ENCODE data around the gene SMURF1.

The SMURF1 gene

DNA sequence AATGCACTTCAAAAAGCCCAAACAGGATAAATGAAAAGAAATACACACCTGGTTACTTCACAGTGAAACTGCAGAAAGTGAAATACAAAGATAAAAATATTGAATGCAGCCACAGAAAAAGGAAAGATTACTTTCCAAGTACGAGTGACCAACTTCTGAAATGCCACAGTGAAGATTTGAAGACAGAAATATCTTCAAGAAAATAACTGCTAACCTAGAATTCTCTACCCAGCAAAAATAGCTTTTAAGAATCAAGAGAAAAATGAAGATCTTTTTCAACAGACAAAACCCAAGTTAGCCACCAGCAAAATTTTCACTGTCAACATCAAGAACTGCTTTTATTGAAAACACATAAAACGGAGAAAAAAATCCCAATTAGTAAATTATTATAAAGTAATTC, 46.2 kb downstream of the SMURF1 start:
- DNase-seq (ENCODE audit: low spot score) = no peak

DNA sequence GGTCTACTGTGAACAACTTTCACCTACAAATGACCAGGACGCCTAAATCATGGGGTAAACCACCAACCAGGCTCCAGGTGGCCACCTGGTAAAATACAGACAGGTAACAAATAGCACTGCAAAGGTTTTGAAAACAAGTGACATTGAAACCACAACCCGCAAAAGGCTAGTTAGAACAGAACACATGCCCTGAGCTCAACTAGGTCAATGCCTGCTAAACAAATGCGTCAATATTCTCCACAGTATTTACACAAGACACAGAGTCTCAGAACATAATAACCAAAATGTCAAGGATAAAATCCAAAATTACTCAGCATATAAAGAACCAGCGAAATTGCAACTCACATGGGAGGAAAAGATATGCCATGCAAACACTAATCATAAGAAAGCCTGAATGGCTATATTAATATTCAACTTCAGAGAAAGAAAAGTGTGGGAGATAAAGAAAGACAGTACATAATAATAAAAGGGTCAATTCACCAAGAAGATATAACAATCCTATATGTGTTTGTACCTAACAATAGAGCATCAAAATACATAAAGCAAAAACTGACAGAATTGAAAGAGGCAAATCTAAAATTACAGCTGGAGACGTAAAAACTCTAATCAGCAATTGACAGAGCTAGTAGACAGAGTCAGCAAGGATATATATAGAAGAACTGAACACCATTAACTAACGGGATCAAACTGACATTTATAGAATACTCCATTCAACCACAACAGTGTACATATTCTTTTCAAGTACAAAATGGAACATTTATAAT, 47.6 kb downstream of the SMURF1 start:
- DNase-seq (ENCODE audit: low spot score) = no peak

- no peak for DNase-seq (ENCODE audit: low spot score)
Observed at GRCh38 chr7:99095698-99096097, 48.2 kb downstream of the SMURF1 start.

DNA sequence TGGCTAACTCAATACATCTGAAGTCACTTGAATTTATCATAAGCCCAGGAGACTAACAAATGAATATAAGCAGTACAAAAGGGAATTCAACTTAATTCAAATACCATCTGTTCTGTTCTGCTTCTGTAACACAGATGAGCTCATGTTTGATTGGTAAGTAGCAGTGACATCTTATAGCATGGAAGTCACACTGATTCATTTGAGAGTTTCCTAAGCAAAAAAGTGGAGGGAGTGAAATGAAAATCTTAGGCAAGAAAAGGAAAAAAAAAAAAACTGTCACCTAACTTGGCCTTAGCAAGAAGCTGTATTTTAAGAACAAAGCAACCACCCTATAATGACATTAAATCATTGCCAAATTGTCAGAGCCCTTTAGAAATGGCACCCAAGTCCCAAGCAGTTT, 49.5 kb downstream of the SMURF1 start:
- no peak for DNase-seq (ENCODE audit: low spot score)

DNA sequence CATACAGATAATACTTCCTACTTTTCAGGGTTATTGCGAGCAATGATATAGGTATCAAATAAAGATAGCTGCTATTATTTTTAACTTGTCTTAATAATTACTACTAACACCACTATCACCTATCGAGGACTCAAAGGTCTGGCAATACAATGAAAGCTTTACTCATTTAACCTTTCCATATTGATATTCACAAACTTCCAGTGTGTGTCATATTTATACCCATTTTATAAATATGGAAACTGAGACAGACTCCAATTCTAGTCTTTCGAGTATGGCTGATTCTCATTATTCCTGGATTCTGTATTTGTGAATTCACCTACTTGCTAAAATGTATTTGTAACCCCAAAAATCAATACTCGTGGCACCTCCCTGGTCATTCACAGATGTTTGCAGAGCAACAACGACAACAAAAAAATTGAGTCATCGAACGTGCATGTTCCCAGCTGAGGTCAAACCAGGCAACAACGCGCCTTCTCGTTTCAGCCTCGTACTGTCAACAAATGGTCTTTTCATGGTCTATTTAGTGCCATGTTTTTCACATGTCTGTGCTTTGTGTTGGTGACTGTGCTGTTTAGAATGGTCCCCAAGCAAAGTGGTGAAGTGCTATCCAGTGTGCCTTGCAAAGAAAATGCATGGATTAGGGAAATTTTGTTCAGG, 51.7 kb downstream of the SMURF1 start:
- DNase-seq (ENCODE audit: low spot score) = no peak

- DNase-seq (ENCODE audit: low spot score) = no peak
Observed at GRCh38 chr7:99090771-99091542, 53.0 kb downstream of the SMURF1 start.

GRCh38 chr7:99089914-99090629, 53.8 kb downstream of the SMURF1 start:
- DNase-seq (ENCODE audit: low spot score) = no peak

DNA sequence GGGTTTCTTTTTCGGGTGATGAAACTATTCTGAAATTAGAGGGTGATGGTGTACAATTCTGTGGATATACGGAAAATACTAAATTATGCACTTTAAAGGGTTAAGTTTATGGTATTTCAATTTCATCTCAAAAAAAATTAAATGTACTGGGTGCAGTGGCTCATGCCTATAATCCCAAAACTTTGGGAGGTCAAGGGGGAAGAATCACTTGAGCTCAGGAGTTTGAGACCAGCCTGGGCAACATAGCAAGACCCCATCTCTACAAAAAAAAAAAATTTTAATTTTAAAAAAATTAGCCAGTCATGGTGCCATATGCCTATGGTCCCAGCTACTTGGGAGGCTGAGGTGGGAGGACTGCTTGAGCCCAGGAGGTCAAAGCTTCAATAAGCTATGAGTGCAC, 57.0 kb downstream of the SMURF1 start:
- no peak for DNase-seq (ENCODE audit: low spot score)

DNA sequence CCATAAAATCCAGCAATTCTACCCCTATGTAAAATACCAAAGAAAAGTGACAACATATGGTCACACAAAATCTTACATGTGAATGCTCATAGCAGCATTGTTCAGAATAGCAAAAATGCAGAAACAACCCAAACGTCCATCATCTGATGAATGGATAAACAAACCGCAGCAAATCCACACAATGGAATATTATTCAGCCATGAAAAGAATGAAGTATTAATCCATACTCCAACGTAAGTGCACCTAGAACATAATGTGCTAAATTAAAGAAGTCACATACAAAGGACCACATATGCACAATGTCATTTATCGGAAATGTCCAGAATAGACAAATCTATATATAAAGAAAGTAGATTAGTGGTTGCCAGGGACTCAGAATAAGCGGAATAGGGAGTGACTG, 57.4 kb downstream of the SMURF1 start:
- DNase-seq (ENCODE audit: low spot score) = no peak

DNA sequence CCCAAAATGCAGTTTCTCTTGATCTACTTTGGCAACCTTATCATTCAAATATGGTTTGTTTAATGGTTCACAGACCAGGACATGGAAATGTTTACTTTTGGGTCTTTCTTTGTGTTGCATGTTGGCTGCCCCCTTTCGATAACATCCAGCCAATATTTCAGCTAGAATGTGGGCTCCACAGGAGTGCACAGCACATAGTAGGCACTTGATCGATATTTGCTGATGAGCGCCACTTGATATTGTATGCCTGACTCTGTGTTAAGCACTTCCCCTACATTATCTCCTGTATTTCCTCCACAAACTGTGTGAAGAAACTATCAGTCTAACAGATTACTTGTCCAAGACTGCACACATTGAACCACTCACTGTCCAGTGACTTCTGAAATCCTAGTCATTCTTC, 60.2 kb downstream of the SMURF1 start:
- DNase-seq (ENCODE audit: low spot score) = no peak

GRCh38 chr7:99083068-99083651, 60.7 kb downstream of the SMURF1 start:
- no peak for DNase-seq (ENCODE audit: low spot score)

DNA sequence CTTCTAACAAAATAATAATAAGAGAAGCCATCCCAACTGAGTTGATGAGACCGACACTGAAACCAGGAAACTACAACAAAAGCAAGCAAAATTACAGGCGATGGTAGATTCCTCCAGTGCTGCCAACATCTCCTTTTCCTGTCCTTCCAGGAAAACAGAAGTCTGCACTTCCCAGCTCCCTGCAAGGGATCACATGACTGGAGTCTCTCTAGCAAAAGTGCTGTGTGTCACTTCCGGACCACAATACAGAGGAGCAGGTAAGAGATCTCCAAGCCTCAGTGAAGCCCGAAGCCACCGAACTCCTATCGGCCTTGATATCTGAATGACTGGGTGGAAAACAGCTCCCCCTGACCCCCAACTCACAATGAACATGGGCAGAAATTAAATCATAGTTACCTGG, 63.2 kb downstream of the SMURF1 start:
- no peak for DNase-seq (ENCODE audit: low spot score)

- DNase-seq (ENCODE audit: low spot score) = no peak
Observed at GRCh38 chr7:99079104-99079503, 64.8 kb downstream of the SMURF1 start.

GRCh38 chr7:99078416-99078815, 65.5 kb downstream of the SMURF1 start:
- DNase-seq (ENCODE audit: low spot score) = no peak

DNA sequence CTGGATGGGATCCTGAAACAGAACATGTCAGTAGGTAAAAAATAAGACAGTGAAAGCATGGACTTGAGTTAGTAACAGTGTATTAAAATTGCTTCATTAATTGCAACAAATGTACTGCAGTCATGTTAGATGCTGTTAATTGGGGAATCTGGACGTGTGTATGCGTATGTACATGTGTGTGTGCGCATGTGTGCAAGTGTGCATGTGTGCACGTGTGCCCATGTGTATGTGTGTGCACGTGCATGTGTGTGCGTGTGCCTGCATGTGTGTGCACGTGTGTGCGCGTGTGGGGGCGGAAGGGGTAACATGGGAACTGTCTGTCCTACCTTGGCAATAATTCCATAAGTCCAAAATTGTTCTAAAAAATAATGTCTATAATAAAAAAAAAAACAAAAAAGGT, 67.3 kb downstream of the SMURF1 start:
- DNase-seq (ENCODE audit: low spot score) = no peak

GRCh38 chr7:99073839-99074446, 70.0 kb downstream of the SMURF1 start:
- DNase-seq (ENCODE audit: low spot score) = no peak

DNA sequence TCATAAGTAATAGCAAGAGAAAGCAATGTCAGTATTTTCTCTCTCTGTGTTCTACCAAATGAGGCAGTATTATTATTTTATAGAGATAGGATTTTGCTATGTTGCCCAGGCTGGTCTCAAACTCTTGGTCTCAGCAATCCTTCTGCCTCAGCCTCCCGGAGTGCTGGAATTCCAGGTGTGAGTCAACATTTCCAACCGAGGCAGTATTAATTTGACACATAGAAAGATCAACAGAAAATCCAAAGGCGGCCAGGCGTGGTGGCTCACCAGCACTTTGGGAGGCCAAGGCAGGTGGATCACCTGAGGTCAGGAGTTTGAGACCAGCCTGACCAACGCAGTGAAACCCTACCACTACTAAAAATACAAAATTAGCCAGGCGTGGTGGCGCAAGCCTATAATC, 71.8 kb downstream of the SMURF1 start:
- DNase-seq (ENCODE audit: low spot score) = no peak

GRCh38 chr7:99070361-99070760, 73.5 kb downstream of the SMURF1 start:
- no peak for DNase-seq (ENCODE audit: low spot score)

- no peak for DNase-seq (ENCODE audit: low spot score)
Observed at GRCh38 chr7:99061001-99061776, 82.7 kb downstream of the SMURF1 start.

- DNase-seq (ENCODE audit: low spot score) = no peak
Observed at GRCh38 chr7:99054781-99055180, 89.1 kb downstream of the SMURF1 start.

- no peak for DNase-seq (ENCODE audit: low spot score)
Observed at GRCh38 chr7:99050971-99051370, 92.9 kb downstream of the SMURF1 start.

Data from CD4-positive, alpha-beta T cell treated with Interleukin-2 at 100 ng/mL for 4 hours (primary cell).